ENCODE results near the gene IL1R2. TPM values are rescaled to one million over a fixed set of nuclear protein-coding genes. Genes with fewer than 3 reads are reported as not detected.

Gene IL1R2
- total and polyA plus RNA-seq, 8 donors, result 0.39 to 3.8 (median 1.6) TPM

GRCh38 chr2:102029952-102030351 is 38.2 kb downstream of the IL1R2 start:
- no peak for FAIRE-seq

GRCh38 chr2:102030502-102030854 is 38.7 kb downstream of the IL1R2 start:
- Histone ChIP-seq H3K9me3 (no peaks in the 10 kb centered on the region), H3K4me1 (peaks cover 14 to 31% (median 23%) of the 10 kb centered on the region in 3 donors), H3K36me3 (no peaks in the 10 kb centered on the region), H3K27me3 (no peaks in the 10 kb centered on the region), H3K27ac (no peak overlapping the region), H3K4me3 (no peak overlapping the region)
- intact Hi-C loops (cut with DNase I), result no loop called here
- DNase-seq (no peak), ATAC-seq (no peak), FAIRE-seq (no peak)
- no peak for TF ChIP-seq CTCF (IDR thresholded peaks at IDR 0.05)
- WGBS, 2 donors, result 85 to 91% methylated on average over 1 of the region's 1 CpG

More at GRCh38 chr2:102029952-102030351, 38.2 kb downstream of the IL1R2 start:
- Histone ChIP-seq H3K9me3 (no peaks in the 10 kb centered on the region), H3K27me3 (no peaks in the 10 kb centered on the region), H3K4me1 (peaks cover 14 to 31% (median 23%) of the 10 kb centered on the region in 3 donors), H3K27ac (no peak overlapping the region), H3K4me3 (no peak overlapping the region), H3K36me3 (no peaks in the 10 kb centered on the region)
- TF ChIP-seq CTCF (IDR thresholded peaks at IDR 0.05), result no peak
- DNase-seq (no peak), ATAC-seq (no peak)
- intact Hi-C loops (cut with DNase I), result loop anchor here in 1 of 3 donors (10.0 kb wide), 1 partner anchor 115 kb away; the partner anchor contains the start of gene IL1R1

- no peak for FAIRE-seq
- no peak overlapping the region for H3K27ac ChIP-seq
- no peaks in the 10 kb centered on the region for H3K9me3 ChIP-seq
- intact Hi-C loops (cut with DNase I), result no loop called here
- WGBS, 2 donors, result 87 to 92% methylated on average over 15 of the region's 15 CpGs
- DNase-seq, result no peak
- H3K36me3 ChIP-seq, result no peaks in the 10 kb centered on the region
- peaks cover 14 to 31% (median 23%) of the 10 kb centered on the region in 3 donors for H3K4me1 ChIP-seq
- ATAC-seq, result no peak
- TF ChIP-seq CTCF (IDR thresholded peaks at IDR 0.05), result no peak
- no peak overlapping the region for H3K4me3 ChIP-seq
- no peaks in the 10 kb centered on the region for H3K27me3 ChIP-seq
Measured at GRCh38 chr2:102030855-102031527, 39.2 kb downstream of the IL1R2 start.

GRCh38 chr2:102032368-102033030 is 40.7 kb downstream of the IL1R2 start:
- Histone ChIP-seq H3K9me3 (no peaks in the 10 kb centered on the region), H3K27me3 (no peaks in the 10 kb centered on the region), H3K36me3 (no peaks in the 10 kb centered on the region), H3K4me3 (no peak overlapping the region), H3K4me1 (peaks cover 14 to 24% (median 23%) of the 10 kb centered on the region in 3 donors), H3K27ac (peak overlapping the region in 3 of 4 donors; percentile 47 to 68 (median 63))
- ATAC-seq (no peak), FAIRE-seq (no peak), DNase-seq (no peak)
- 62 to 68% methylated on average over 2 of the region's 2 CpGs for WGBS, 2 donors
- intact Hi-C loops (cut with DNase I), result no loop called here
- TF ChIP-seq CTCF (IDR thresholded peaks at IDR 0.05), result no peak

Data from pancreas (tissue), 10 donors.